HG03135 (cell line): Measurements from ENCODE around the gene LAMA1.

ENCODE experiments used
- ATAC-seq: cut with Tn5 transposase; IDR thresholded peaks from one replicate; pipeline ENCODE4 v1.9.1; 2021; ENCODE audit warnings: mild to moderate bottlenecking, moderate library complexity; ENCODE audit not compliant: unreplicated experiment

The LAMA1 gene

GRCh38 chr18:6891788-6892187 is 225.8 kb downstream of the LAMA1 start:
- no peak for ATAC-seq
